GM12878 (cell line): ENCODE data around the gene SLC20A1.

Experiments
- EP300 ChIP-seq, 2 experiments: fragments of 150-350 bp in 1 of 2; IDR thresholded peaks; 2 replicates each; pipeline ENCODE4 v1.6.1; 2011 to 2012; ENCODE audit warnings: low read depth in 2 of 2, low read length in 2 of 2, borderline replicate concordance in 1 of 2, improper control_type of control experiment in 1 of 2, inconsistent platforms in 1 of 2; ENCODE audit not compliant: control insufficient read depth in 1 of 2
- HDAC6 ChIP-seq: fragments of 200-600 bp; sonication (generic); IDR thresholded peaks from one replicate; pipeline ENCODE4 v1.8.0; 2017; ENCODE audit warnings: antibody characterized with exemption; ENCODE audit not compliant: unreplicated experiment
- IKZF1 ChIP-seq: fragments of 450-650 bp; conservative IDR thresholded peaks from 2 replicates; pipeline ENCODE4 v1.6.1; 2017; ENCODE audit warnings: antibody characterized with exemption, mild to moderate bottlenecking
- ZNF384 ChIP-seq: IDR thresholded peaks from 2 replicates; pipeline ENCODE4 v1.6.1; 2012; ENCODE audit warnings: low read depth, mild to moderate bottlenecking, low read length, improper control_type of control experiment, borderline replicate concordance
- TF ChIP-seq, protein P1 (sequence below): IDR thresholded peaks from 2 replicates; pipeline ENCODE4 v1.6.1; 2012; ENCODE audit warnings: mild to moderate bottlenecking, low read depth, low read length
- TF ChIP-seq, protein P2 (sequence below): fragments of 450-650 bp; IDR thresholded peaks from 2 replicates; pipeline ENCODE4 v1.6.1; 2016; ENCODE audit warnings: mild to moderate bottlenecking
- TF ChIP-seq, protein P3 (sequence below), 3 experiments: IDR thresholded peaks in 2 of 3; conservative IDR thresholded peaks in 1 of 3; 2 replicates each; pipeline ENCODE4 v1.5.1; 2011; ENCODE audit warnings: low read depth in 3 of 3, low read length in 3 of 3, mild to moderate bottlenecking in 3 of 3, control low read depth in 2 of 3, moderate library complexity in 2 of 3, inconsistent platforms in 1 of 3, mixed read lengths in 1 of 3; ENCODE audit not compliant: control insufficient read depth in 2 of 3, insufficient read depth in 1 of 3; ENCODE audit errors: extremely low read depth in 1 of 3

DNA sequence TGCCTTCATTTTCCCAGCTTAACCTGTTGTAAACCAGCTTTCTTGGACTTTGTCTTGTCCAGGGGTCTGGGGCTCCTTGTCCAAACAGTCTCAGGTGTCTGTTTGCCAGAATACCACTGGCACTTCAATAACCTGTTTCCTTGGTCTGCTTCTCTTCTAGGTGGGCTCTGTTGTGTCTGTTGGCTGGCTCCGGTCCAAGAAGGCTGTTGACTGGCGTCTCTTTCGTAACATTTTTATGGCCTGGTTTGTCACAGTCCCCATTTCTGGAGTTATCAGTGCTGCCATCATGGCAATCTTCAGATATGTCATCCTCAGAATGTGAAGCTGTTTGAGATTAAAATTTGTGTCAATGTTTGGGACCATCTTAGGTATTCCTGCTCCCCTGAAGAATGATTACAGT is 17.0 kb downstream of the SLC20A1 start:
- TF ChIP-seq, protein P1, sequence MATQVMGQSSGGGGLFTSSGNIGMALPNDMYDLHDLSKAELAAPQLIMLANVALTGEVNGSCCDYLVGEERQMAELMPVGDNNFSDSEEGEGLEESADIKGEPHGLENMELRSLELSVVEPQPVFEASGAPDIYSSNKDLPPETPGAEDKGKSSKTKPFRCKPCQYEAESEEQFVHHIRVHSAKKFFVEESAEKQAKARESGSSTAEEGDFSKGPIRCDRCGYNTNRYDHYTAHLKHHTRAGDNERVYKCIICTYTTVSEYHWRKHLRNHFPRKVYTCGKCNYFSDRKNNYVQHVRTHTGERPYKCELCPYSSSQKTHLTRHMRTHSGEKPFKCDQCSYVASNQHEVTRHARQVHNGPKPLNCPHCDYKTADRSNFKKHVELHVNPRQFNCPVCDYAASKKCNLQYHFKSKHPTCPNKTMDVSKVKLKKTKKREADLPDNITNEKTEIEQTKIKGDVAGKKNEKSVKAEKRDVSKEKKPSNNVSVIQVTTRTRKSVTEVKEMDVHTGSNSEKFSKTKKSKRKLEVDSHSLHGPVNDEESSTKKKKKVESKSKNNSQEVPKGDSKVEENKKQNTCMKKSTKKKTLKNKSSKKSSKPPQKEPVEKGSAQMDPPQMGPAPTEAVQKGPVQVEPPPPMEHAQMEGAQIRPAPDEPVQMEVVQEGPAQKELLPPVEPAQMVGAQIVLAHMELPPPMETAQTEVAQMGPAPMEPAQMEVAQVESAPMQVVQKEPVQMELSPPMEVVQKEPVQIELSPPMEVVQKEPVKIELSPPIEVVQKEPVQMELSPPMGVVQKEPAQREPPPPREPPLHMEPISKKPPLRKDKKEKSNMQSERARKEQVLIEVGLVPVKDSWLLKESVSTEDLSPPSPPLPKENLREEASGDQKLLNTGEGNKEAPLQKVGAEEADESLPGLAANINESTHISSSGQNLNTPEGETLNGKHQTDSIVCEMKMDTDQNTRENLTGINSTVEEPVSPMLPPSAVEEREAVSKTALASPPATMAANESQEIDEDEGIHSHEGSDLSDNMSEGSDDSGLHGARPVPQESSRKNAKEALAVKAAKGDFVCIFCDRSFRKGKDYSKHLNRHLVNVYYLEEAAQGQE: no peak
- TF ChIP-seq ZNF384: no peak
- no peak for TF ChIP-seq EP300 (IDR thresholded peaks at IDR 0.05; ENCODE audit: borderline replicate concordance in 1 of 2, control insufficient read depth in 1 of 2, low read depth in 2 of 2, low read length in 2 of 2)
- no peak for TF ChIP-seq IKZF1
- TF ChIP-seq, protein P2, sequence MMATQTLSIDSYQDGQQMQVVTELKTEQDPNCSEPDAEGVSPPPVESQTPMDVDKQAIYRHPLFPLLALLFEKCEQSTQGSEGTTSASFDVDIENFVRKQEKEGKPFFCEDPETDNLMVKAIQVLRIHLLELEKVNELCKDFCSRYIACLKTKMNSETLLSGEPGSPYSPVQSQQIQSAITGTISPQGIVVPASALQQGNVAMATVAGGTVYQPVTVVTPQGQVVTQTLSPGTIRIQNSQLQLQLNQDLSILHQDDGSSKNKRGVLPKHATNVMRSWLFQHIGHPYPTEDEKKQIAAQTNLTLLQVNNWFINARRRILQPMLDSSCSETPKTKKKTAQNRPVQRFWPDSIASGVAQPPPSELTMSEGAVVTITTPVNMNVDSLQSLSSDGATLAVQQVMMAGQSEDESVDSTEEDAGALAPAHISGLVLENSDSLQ: no peak
- TF ChIP-seq HDAC6: no peak
- TF ChIP-seq, protein P3, sequence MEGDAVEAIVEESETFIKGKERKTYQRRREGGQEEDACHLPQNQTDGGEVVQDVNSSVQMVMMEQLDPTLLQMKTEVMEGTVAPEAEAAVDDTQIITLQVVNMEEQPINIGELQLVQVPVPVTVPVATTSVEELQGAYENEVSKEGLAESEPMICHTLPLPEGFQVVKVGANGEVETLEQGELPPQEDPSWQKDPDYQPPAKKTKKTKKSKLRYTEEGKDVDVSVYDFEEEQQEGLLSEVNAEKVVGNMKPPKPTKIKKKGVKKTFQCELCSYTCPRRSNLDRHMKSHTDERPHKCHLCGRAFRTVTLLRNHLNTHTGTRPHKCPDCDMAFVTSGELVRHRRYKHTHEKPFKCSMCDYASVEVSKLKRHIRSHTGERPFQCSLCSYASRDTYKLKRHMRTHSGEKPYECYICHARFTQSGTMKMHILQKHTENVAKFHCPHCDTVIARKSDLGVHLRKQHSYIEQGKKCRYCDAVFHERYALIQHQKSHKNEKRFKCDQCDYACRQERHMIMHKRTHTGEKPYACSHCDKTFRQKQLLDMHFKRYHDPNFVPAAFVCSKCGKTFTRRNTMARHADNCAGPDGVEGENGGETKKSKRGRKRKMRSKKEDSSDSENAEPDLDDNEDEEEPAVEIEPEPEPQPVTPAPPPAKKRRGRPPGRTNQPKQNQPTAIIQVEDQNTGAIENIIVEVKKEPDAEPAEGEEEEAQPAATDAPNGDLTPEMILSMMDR (IDR thresholded peaks at IDR 0.05 in 2 of 3, conservative IDR thresholded peaks at IDR 0.05 in 1 of 3; ENCODE audit: control insufficient read depth in 2 of 3, extremely low read depth in 1 of 3, insufficient read depth in 1 of 3, low read depth in 3 of 3, low read length in 3 of 3): no peak
